Activated naive CD4-positive, alpha-beta T cell treated with anti-CD3 and anti-CD28 coated beads, Interleukin-2, amount 50 U/mL, for 72 hours (primary cell): ENCODE results near the gene ZIC1. TPM values are rescaled to one million over a fixed set of nuclear protein-coding genes. Genes with fewer than 3 reads are reported as not detected.

ENCODE experiments used
- ATAC-seq, 2 donors: fragments of 150-1000 bp; cut with Tn5 transposase; 2 replicates each; pipeline ENCODE4 v1.10.0; 2021; ENCODE audit warnings: mild to moderate bottlenecking in 2 of 2, moderate library complexity in 2 of 2
- DNase-seq, 2 donors: peaks; one replicate each; pipeline ENCODE4 v3.0.0; 2021 to 2022; ENCODE audit warnings: low spot score in 2 of 2
- H3K27ac Mint-ChIP-seq, 2 donors: one replicate each; pipeline ENCODE4 v1.8.0; 2022; ENCODE audit warnings: mild to moderate bottlenecking in 2 of 2, mixed read lengths in 2 of 2
- H3K36me3 Mint-ChIP-seq, 2 donors: one replicate each; pipeline ENCODE4 v1.8.0; 2022; ENCODE audit warnings: mixed read lengths in 2 of 2
- H3K9me3 Mint-ChIP-seq, 2 donors: one replicate each; pipeline ENCODE4 v1.8.0; 2022; ENCODE audit warnings: mixed read lengths in 2 of 2
- total RNA-seq, 2 donors: library from RNA; stranded (reverse); gene quantifications; one replicate each; pipeline ENCODE4 v1.2.3, GENCODE V29; 2022

Gene ZIC1
- total RNA-seq, 2 donors from 2014 or later: not detected

DNA sequence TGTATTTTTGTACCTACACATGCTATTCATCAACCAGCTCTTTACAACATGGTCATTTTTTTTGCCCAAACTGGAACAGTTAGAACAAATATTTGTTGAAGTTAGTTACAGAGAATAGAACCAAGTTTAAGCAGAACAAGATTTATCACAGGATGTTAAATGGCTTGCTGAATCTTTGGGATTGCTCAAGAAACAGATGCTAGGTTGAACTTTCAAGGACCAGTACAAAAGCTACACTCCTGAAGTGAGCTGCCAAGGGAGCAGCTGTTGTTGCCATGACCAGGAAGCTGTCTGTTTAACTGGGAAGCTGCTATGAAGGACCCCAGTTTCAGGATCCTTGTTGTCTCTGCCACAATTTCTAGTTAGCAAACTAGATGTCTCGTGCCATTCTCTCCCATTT is 53.7 kb downstream of the ZIC1 start:
- no peak for DNase-seq
- Mint-ChIP-seq H3K9me3 (peaks cover 9 to 16% of the 10 kb centered on the region in 2 donors), H3K27ac (no peak overlapping the region), H3K36me3 (no peaks in the 10 kb centered on the region)
- no peak for ATAC-seq

Other genes starting within 250 kb of the ZIC1 start
- not detected for gene ZIC4, start 2.8 kb upstream of the ZIC1 start, total RNA-seq